AG09319 (cell line): ENCODE measurements around the gene PCSK5.

ENCODE experiments used
- DNase-seq: peaks from one replicate; pipeline ENCODE4 v3.0.0-alpha.2; 2010; ENCODE audit warnings: low read depth; ENCODE audit errors: extremely low read depth
- TF ChIP-seq, protein P1 (sequence below): IDR thresholded peaks from 2 replicates; pipeline ENCODE4 v1.5.1; 2011; ENCODE audit warnings: low read depth, mild to moderate bottlenecking, inconsistent platforms, low read length, moderate library complexity

The PCSK5 gene

DNA sequence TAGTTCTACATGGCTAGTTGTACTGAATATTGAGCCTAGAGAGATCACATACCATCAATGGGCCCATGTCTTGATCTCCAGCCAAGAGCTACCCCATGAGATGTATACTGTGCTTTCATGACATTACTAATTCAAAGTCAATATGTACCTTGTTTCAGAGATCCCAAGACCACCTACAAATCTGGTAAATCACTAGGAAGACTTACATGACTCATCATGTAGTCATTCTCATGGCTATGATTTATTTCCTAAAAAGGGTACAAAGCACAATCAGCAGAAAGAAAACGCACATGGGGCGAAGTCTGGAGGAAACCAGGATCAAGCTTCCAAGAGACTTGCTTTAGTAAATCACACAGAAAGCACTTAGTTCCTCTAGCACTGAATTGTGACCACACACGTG, 103.0 kb downstream of the PCSK5 start:
- no peak for DNase-seq

GRCh38 chr9:75995066-75995465, 104.6 kb downstream of the PCSK5 start:
- no peak for DNase-seq
- TF ChIP-seq, protein P1, sequence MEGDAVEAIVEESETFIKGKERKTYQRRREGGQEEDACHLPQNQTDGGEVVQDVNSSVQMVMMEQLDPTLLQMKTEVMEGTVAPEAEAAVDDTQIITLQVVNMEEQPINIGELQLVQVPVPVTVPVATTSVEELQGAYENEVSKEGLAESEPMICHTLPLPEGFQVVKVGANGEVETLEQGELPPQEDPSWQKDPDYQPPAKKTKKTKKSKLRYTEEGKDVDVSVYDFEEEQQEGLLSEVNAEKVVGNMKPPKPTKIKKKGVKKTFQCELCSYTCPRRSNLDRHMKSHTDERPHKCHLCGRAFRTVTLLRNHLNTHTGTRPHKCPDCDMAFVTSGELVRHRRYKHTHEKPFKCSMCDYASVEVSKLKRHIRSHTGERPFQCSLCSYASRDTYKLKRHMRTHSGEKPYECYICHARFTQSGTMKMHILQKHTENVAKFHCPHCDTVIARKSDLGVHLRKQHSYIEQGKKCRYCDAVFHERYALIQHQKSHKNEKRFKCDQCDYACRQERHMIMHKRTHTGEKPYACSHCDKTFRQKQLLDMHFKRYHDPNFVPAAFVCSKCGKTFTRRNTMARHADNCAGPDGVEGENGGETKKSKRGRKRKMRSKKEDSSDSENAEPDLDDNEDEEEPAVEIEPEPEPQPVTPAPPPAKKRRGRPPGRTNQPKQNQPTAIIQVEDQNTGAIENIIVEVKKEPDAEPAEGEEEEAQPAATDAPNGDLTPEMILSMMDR, result no peak

More for the DNA sequence above, 103.0 kb downstream of the PCSK5 start:
- TF ChIP-seq, protein P1, result no peak

DNA sequence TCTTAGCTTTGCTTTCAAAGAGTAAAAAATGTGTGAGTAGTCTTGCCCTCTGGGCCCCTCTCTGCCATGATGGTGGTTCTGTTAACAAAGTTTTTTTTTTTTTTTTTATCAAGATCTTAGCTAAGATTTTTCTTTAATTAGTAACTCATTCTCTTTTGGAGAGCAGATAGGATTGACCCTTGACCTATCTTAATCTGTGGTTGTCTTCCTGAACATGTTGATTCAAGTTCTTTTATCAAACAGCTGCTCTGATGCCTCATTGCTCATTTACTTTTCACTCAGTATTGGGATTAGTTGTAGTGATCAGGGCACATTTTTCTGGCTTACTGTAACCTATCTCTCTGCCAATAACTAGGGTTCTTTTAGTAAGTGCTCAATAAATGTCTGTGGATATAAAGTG, 106.3 kb downstream of the PCSK5 start:
- DNase-seq, result no peak
- TF ChIP-seq, protein P1, result no peak

GRCh38 chr9:75997206-75997605, 106.7 kb downstream of the PCSK5 start:
- TF ChIP-seq, protein P1, result no peak

GRCh38 chr9:75998096-75998780, 107.8 kb downstream of the PCSK5 start:
- no peak for DNase-seq
- TF ChIP-seq, protein P1, result no peak

More at GRCh38 chr9:75997206-75997605, 106.7 kb downstream of the PCSK5 start:
- DNase-seq, result no peak

DNA sequence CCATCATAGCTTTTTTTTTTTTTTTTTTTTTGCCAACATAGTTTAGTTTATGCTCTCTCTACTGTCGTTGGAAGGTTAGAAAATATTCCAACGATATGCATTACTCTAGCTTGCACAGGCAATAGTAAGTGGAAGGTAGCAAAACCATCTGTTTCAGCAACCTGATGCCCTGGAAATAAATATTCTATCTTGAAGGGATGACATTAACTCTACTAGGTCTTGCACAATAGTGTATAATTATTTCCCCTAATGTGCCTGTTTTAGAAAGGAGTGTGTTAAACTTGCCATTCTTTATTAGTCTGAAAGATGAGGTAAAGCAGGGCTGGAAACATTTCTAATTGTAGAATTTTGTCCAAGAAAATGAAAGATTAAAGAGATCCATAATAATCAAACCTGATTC, 111.0 kb downstream of the PCSK5 start:
- DNase-seq, result no peak
- TF ChIP-seq, protein P1, result no peak

DNA sequence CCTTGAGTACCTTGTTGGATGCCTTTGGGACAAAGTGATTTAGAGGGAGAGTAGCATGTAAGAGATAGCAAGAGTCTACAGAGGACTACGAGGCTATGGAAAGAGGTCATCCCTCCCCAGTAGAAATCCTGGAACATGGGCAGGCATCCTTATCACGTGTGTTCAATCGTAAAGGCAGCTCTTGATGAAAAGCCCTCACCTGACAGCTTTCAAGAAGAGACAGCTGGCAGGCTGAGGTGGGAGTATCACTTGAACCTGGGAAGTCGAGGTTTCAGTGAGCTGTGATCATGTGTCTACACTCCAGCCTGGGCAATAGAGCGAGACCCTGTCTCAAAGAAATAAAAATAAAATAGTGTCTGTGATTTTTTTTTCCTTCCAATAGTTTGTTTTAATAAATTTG, 112.6 kb downstream of the PCSK5 start:
- DNase-seq, result no peak
- TF ChIP-seq, protein P1, result no peak
